8988T (cell line): ENCODE data around the gene FTCDNL1.

Experiments used
- DNase-seq: peaks from one replicate; pipeline ENCODE4 v3.0.0; 2011

FTCDNL1 gene

DNA sequence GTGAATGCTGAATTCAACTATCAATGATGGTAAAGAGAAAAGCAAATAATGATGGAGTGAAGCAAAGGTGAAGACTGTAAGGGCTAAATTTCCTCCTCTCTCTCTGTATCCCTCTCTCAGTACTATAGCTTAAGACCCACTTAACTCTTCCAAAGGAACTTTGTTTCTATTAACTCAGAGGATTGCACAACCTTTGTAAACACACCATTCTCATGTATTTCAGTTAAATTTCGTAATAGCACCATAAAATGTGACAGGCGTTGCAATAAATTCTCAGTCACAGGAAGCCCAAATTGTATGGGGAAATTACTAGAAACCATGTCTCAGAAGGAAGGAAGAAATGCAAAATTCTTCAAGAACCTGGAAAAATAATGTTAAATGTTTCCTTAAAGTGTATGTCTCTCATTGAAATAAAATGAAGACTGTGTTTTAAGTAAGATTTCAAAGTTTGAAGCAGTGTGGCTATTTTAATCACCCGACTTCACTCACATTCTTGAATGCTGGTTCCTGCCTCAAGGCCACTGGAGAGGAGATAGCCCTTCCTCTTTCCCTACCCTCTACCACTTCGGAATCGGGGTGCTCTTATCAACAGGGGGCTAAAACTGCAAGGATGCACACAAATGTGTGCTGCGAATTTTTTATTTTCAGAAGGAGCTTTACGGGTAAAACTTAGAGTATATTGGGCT, 112.1 kb downstream of the FTCDNL1 start:
- no peak for DNase-seq

DNA sequence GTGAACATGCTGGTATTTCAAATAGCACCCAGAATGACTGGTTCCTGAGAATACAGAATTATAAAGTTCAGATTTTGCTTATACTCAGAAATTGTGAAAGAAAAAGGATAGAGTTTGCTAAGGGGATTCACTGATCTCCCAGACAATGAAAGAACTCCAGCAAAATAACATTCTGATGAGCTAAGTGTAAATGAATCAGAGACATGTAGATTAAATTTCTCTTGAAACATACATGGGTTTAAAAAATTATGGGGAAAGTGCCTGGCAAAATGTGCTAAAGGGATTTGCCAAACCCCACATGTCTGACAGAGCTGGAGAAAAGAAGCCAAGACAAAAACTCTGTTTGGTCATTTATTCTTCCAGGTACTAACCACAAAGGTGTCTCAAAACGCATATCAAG, 116.3 kb downstream of the FTCDNL1 start:
- no peak for DNase-seq

DNA sequence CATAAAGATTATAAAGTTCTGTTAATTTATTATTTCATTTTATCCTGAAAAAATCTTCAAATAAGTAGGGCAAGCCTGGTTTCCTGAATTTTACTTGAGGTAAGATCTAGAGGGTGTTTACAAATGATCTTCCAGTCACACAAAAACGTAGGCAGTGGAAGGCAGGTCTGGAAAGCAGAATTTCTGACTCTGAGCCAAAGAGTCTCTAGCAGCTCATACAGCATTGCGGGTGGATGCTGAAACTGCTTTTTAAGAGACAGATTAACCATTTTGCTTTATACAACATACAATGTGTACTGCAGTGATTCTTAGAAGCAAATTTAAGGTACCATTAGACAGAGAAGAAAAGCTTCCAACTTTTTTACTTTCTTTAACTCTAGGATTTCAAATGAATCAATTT, 117.0 kb downstream of the FTCDNL1 start:
- no peak for DNase-seq

DNA sequence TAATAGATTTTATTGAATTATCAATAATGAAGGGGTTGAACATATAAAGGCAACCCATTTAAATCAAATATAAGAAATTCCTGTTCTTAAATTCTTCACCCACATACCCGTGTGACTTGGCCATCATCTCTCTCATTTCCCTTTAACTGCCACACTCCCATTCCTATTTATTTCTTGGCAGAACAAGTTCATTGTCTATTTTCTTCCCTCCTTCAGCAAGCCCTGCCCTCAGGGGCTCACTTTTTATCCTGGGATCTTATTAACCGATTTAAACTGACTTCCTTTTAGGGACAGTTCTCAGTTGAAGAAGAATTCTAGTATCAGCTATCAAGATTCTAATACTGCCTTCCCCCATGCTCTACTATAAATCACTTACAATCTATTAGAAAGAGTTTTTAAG, 123.2 kb downstream of the FTCDNL1 start:
- no peak for DNase-seq

DNA sequence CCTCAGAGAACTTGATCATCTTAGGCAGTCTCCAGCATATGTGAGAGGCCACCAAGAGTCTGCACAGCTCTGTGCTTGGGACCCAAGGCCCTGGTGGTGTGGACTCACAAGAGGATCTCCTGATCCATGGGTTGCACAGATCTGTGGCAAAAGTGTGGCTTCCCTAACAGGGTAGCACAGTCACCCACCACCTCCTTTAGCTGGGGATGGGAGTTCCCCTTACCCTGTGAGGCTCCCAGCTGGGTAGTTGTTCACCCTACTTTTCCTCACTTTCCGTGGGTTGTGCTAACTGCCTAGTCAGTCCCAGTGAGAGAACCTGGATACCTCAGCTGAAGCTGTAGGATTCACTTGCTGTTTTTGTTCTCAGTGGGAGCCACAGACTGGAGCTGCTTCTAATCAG, 123.7 kb downstream of the FTCDNL1 start:
- no peak for DNase-seq

DNA sequence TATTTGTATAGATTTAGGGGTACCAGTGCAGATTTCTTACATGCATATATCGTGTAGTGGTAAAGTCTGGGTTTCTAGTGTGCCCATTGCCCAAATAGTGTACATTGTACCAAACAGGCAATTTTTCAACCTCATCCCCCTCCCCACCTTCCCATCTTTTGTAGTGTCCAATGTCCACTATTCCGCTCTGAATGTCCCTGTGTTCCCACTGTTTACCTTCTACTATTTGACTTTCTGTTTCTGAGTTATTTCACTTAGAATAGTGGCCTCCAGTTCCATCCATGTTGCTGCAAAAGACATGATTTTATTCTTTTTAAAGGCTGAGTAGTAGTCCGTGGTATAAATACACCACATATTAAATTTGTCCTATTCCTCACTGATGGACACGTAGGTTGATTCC, 132.9 kb downstream of the FTCDNL1 start:
- no peak for DNase-seq

DNA sequence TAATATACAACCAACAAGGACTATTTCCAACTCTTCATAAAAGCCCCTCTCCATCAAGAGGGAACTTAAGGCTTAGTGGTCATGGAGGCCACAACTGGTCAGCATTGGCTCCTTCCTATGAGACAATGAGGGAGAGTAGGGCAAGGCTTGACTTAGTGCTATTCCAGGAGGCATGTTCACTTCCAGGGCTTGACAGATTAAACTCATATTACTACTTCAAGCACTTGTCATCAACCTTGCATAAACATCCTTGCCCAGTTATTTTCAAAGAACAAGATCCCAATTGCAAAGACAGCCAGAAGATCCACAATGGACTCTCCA, 133.4 kb downstream of the FTCDNL1 start:
- DNase-seq = no peak

GRCh38 chr2:199716807-199717586, 134.0 kb downstream of the FTCDNL1 start:
- no peak for DNase-seq

DNA sequence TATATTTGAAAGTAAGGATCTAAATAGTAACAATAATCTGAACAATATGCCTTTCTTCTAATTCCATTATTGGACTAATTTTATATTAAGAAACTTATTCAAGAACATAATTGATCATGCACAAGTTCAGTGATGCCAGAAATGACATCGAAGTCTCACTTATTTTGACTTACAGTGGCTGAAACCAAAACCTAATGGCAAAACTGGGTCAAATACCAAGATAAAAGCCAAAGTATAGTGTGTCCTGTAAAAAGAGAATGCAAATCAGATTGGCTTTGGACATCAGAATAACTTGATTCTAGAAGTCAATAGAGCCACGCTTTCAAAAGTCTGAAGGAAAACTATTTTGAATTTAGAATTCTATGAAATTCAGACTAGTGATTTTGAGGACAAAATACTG, 137.2 kb downstream of the FTCDNL1 start:
- DNase-seq = no peak

- no peak for DNase-seq
Measured at GRCh38 chr2:199710551-199710950, 140.4 kb downstream of the FTCDNL1 start.
